ENCODE data around the gene RPP21. TPM values are rescaled to one million over a fixed set of nuclear protein-coding genes. Genes with fewer than 3 reads are reported as not detected.

The RPP21 gene
- polyA plus RNA-seq, 1 experiment, result 19.7 TPM

DNA sequence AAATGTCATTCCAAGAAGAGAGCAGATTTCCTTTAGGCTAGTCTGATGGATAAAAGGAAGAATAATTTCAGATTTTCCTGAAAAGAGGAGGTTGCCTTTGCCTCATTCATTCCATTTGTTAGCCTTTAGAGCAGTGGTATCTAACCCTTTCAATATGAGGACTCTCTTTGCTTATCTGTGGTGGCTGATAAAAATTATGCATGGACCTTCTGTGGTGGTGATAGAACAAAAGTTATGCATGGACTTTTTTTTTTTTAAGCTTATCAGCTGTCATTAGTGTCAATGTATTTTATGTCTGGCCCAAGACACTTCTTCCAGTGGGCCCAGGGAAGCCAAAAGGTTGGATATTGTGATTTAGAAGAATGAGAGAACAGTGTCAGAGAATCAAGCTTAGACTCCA, 16.6 kb upstream of the RPP21 start:
- ChIA-PET POLR2A (interaction anchor here (0.7 kb wide), 1 partner anchor 762 kb away, joined by 3 read pairs; no protein-coding TSS in a partner anchor), CTCF (no interaction called here)
- TF ChIP-seq, protein P1, sequence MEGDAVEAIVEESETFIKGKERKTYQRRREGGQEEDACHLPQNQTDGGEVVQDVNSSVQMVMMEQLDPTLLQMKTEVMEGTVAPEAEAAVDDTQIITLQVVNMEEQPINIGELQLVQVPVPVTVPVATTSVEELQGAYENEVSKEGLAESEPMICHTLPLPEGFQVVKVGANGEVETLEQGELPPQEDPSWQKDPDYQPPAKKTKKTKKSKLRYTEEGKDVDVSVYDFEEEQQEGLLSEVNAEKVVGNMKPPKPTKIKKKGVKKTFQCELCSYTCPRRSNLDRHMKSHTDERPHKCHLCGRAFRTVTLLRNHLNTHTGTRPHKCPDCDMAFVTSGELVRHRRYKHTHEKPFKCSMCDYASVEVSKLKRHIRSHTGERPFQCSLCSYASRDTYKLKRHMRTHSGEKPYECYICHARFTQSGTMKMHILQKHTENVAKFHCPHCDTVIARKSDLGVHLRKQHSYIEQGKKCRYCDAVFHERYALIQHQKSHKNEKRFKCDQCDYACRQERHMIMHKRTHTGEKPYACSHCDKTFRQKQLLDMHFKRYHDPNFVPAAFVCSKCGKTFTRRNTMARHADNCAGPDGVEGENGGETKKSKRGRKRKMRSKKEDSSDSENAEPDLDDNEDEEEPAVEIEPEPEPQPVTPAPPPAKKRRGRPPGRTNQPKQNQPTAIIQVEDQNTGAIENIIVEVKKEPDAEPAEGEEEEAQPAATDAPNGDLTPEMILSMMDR (IDR thresholded peaks at IDR 0.05; ENCODE audit: low read depth, low read length), result no peak
- Histone ChIP-seq H3K4me3 (ENCODE audit: low read depth, low read length) (no peak overlapping the region), H3K27ac (ENCODE audit: low read depth, low read length) (no peak overlapping the region), H3K27me3 (ENCODE audit: control insufficient read depth, insufficient read depth, low read length) (no peaks in the 10 kb centered on the region), H3K9me3 (ENCODE audit: control insufficient read depth, insufficient read depth, low read length) (no peaks in the 10 kb centered on the region)
- DNase-seq (ENCODE audit: low read depth, low spot score), result no peak

DNA sequence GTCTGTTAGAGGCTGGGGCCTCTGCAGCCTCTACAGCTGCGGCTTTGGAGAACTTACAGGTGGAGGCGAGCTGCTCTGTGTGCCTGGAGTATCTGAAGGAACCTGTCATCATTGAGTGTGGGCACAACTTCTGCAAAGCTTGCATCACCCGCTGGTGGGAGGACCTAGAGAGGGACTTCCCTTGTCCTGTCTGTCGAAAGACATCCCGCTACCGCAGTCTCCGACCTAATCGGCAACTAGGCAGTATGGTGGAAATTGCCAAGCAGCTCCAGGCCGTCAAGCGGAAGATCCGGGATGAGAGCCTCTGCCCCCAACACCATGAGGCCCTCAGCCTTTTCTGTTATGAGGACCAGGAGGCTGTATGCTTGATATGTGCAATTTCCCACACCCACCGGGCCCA, 15.6 kb upstream of the RPP21 start:
- H3K9me3 ChIP-seq (ENCODE audit: control insufficient read depth, insufficient read depth, low read length), result no peaks in the 10 kb centered on the region
- POLR2A ChIA-PET, result interaction anchor here (0.7 kb wide), 1 partner anchor 115 kb away, joined by 3 read pairs; no protein-coding TSS in a partner anchor
- no peak overlapping the region for H3K27ac ChIP-seq (ENCODE audit: low read depth, low read length)
- no peak for DNase-seq (ENCODE audit: low read depth, low spot score)
- TF ChIP-seq, protein P1 (IDR thresholded peaks at IDR 0.05; ENCODE audit: low read depth, low read length), result no peak
- H3K4me3 ChIP-seq (ENCODE audit: low read depth, low read length), result no peak overlapping the region
- CTCF ChIA-PET, result no interaction called here
- no peaks in the 10 kb centered on the region for H3K27me3 ChIP-seq (ENCODE audit: control insufficient read depth, insufficient read depth, low read length)

DNA sequence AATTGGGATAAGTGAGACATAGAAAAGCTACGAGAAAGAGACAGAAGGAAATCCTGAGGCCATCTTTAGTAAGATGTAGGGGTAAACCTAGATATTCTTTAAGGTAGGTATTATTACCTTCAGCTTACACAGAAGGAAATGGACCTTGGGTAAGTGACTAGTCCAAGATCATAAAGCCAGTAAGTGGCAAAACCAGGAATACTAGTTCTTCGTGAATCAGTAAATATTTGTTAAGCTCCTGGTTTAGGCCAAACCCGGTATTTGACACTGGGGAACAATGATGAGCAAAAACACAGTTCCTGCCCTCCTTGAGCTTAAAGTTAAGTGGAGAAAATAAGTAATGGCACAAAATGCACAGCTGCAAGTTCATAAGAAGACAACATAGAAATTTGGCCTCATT, 13.0 kb upstream of the RPP21 start:
- H3K27ac ChIP-seq (ENCODE audit: low read depth, low read length), result no peak overlapping the region
- no peak overlapping the region for H3K4me3 ChIP-seq (ENCODE audit: low read depth, low read length)
- H3K9me3 ChIP-seq (ENCODE audit: control insufficient read depth, insufficient read depth, low read length), result no peaks in the 10 kb centered on the region
- CTCF ChIA-PET, result interaction anchor here (0.8 kb wide), 1 partner anchor 679 kb away, joined by 3 read pairs; no protein-coding TSS in a partner anchor
- POLR2A ChIA-PET, result no interaction called here
- DNase-seq (ENCODE audit: low read depth, low spot score), result no peak
- TF ChIP-seq, protein P1 (IDR thresholded peaks at IDR 0.05; ENCODE audit: low read depth, low read length), result no peak
- H3K27me3 ChIP-seq (ENCODE audit: control insufficient read depth, insufficient read depth, low read length), result no peaks in the 10 kb centered on the region

DNA sequence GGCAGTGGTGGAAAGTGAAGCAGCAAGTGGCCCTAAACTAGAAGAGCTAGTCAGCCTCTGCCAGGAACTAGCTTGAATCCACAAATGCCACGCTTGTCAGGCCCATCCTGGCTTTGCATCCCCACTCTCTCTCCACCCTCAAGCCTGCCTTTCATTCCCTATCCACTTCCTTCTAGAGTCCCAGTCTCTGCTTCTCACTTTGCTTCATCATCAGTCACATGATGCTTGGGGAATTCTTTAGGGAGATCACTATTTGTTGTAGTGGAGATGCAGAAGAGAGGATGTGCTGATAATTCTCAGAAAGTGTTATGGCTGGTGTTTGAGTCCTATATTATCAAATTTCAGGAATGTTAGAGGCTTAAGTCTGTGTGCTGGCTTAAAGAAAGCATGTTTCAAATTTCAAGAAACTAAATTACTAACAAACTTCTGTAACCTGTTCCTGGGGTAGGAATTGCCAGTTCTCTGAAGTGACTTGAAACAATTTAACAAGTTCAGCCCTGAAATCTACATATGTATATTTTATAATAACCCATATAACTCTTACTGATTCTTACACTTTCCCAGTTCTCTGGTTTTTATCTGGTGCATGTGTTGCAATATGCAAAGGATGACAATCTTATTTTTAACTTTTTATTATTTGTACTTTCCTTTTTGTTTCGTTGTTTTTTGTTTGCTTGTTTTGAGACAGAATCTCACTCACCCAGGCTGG, 10.7 kb upstream of the RPP21 start:
- CTCF ChIA-PET, result no interaction called here
- no peak for DNase-seq (ENCODE audit: low read depth, low spot score)
- POLR2A ChIA-PET, result no interaction called here
- TF ChIP-seq, protein P1 (IDR thresholded peaks at IDR 0.05; ENCODE audit: low read depth, low read length), result no peak
- Histone ChIP-seq H3K9me3 (ENCODE audit: control insufficient read depth, insufficient read depth, low read length) (no peaks in the 10 kb centered on the region), H3K27me3 (ENCODE audit: control insufficient read depth, insufficient read depth, low read length) (no peaks in the 10 kb centered on the region), H3K27ac (ENCODE audit: low read depth, low read length) (no peak overlapping the region), H3K4me3 (ENCODE audit: low read depth, low read length) (no peak overlapping the region)

DNA sequence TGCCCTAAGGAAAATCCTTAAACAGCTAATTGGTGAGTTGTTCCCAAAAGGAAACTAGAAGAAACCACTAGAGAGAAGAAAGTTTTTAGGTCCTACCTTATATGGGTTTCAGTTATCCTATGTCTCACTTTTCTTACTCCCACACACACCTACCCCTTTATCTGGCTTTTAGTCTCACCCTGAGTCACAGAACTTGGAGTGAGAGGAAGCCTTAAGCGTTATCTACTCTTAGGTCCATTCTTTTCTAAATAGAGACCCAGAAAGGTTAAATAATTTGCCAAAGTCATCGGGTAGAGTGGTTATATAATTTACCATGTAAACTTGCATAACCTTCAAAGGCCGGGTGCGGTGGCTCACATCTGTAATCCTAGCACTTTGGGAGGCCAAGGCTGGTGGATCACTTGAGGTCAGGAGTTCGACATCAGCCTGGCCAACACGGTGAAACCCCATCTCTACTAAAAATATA, 4.3 kb upstream of the RPP21 start:
- CTCF ChIA-PET, result no interaction called here
- POLR2A ChIA-PET, result no interaction called here

More for the DNA sequence above, 4.3 kb upstream of the RPP21 start:
- DNase-seq (ENCODE audit: low read depth, low spot score), result no peak
- H3K27ac ChIP-seq (ENCODE audit: low read depth, low read length), result no peak overlapping the region
- H3K9me3 ChIP-seq (ENCODE audit: control insufficient read depth, insufficient read depth, low read length), result no peaks in the 10 kb centered on the region; the same call in 1 of the 2 replicates
- no peak overlapping the region for H3K4me3 ChIP-seq (ENCODE audit: low read depth, low read length)
- H3K27me3 ChIP-seq (ENCODE audit: control insufficient read depth, insufficient read depth, low read length), result no peaks in the 10 kb centered on the region
- TF ChIP-seq, protein P1 (IDR thresholded peaks at IDR 0.05; ENCODE audit: low read depth, low read length), result no peak

Measured in AG04450 (cell line).